NCI-H2107 (cell line): ENCODE data around the gene IFNL2.
"Not testable (repeated sequence)": the region's sequence is repeated elsewhere in the genome, so short reads cannot be mapped to it uniquely, and the experiment has no call there.

Experiments used
- DNase-seq: peaks from one replicate; lab custom pipeline; 2025; lab: John Stamatoyannopoulos, UW

Gene IFNL2

DNA sequence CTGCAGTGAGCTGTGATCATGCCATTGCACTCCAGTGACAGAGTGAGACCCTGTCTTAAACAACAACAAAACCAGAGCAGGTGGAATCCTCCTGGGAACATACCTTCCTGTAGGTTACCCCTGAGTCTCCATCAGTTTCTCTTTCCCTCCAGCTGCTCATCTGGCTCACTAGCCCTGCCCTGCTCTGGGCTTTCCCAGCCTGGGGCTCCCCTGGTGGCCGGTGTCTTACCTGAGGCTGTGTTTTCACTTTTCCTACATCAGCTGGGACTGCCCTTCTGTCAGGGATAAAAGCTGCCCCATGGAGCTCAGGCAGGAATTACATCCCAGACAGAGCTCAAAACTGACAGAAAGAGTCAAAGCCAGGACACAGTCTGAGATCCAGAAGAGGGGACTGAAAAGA, at the start of gene IFNL2:
TSS of gene IFNL2 (plus strand) at position 312 of the 400 bp plus-strand sequence. CDS start 173 bp downstream, outside the sequence.
- not testable (repeated sequence) for DNase-seq

DNA sequence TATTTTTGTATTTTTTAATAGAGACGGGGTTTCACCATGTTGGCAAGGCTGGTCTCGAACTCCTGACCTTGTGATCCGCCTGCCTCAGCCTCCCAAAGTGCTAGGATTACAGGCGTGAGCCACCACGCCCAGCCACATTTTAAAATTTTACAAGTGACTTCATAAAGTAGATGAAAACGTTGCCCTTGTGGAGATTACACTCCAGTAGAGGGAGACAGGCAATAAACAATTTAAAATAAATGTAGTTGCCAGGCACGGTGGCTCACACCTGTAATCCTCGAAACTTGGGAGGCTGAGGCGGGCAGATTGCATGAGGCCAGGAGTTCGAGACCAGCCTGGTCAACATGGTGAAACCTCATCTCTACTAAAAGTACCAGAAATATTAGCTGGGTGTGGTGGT, 49.1 kb upstream of the IFNL2 start:
- not testable (repeated sequence) for DNase-seq

DNA sequence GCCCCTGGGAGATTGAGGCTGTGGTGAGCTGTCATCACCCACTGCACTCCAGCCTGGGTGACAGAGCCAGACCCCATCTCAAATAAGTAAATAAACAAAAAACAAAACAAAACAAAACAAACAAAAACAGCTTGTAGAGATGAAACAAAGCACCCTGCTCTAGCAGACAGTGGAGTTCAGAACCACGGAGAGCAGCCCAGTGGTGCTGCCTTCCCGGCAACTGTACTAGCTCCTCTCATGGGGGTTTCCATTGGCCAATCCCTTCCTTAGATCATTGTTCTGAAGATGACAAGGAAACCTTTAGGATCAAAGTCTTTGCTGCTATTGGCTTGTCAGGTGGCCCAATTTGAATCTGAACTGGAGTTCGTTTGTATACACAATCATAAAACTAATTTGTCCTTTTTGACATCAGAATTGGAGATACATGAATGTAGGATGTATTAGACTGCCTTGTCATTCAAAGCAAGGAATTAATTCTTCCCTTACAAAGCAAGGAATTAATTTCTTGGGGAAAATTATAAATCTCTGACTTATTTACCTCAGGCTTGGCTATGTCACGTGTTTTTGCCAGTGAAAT, 44.4 kb upstream of the IFNL2 start:
- no peak for DNase-seq

DNA sequence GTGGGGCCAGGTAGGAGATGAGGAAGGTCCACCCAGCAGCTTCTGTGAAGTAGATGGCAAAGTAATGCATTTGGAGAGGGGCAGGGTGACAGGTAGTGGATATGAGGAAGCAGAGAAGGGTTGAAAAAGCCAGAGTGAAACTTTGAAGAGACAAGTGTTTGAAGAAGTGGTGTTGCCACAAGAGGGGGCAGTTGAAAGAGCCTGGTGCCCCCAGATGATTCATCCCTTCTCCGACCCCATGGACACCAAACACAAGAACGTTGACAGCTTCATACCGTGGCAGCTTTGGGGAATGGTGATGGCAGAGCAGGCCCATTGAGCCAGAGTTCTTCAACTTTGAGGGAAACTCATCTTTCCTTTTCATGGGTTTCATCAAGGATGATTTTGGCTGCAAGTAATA, 43.3 kb upstream of the IFNL2 start:
- DNase-seq: no peak

DNA sequence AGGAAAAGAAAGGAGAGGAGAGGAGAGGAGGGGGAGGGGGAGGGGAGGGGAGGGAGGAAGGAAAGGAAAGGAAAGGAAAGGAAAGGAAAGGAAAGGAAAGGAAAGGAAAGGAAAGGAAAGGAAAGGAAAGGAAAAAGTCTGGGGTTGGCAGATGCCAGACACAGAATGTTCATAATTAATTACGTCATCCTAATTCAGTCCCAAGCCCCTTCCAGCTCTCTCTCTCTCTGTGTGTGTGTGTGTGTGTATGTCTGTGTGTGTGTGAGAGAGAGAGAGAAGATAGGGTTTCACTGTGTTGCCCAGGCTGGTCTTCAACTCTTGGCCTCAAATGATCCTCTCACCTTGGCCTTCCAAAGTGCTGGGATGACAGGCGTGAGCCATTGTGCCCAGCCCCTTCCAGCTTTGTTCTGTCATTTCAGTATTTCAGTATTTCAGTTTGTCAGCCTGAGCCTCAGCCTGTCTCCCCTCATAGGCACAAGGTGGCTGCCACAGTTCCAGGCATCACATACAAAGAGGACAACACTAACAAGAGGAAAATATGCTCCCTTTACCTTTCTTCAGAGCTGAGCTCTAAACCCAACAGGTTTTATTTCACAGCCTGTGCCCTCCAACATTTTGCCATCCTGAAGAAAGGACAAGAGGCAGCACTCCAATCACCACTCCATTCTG, 38.0 kb upstream of the IFNL2 start:
- no peak for DNase-seq

DNA sequence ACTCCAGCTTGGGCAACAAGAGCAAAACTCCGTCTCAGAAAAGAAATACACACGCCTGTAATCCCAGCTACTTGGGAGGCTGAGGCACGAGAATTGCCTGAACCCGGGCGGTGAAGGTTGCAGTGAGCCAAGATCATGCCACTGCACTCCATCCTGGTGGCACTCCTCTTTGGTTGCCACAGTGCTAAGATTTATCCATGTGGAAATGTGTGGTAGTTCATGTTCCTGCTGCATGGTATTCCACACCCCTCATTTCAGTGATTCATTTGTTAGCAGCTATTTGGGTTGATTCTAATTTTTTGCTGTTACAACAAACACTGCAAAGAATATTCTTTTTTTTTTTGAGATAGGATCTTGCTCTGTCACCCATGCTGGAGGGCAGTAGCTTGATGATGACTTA, 35.5 kb upstream of the IFNL2 start:
- no peak for DNase-seq

DNA sequence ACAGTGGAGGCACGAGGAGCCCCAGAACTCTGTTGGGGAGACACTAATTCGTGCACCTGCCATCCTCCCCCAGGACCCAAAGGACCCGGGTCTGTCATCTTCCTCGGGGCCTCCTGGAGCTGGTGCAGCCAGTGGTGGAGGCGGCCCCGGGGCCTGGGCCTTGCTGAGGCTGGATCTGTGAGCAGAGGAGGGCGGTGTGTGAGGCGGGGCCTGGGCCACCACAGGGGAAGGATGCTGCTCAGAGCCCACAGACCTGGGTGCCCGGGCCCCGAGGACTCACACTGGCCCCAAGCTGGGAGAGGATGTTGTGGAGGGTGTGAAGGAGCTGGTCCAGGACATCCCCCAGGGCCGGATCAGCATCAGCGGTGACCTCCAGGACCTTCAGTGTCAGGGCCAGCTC, 31.7 kb upstream of the IFNL2 start:
- DNase-seq: no peak

DNA sequence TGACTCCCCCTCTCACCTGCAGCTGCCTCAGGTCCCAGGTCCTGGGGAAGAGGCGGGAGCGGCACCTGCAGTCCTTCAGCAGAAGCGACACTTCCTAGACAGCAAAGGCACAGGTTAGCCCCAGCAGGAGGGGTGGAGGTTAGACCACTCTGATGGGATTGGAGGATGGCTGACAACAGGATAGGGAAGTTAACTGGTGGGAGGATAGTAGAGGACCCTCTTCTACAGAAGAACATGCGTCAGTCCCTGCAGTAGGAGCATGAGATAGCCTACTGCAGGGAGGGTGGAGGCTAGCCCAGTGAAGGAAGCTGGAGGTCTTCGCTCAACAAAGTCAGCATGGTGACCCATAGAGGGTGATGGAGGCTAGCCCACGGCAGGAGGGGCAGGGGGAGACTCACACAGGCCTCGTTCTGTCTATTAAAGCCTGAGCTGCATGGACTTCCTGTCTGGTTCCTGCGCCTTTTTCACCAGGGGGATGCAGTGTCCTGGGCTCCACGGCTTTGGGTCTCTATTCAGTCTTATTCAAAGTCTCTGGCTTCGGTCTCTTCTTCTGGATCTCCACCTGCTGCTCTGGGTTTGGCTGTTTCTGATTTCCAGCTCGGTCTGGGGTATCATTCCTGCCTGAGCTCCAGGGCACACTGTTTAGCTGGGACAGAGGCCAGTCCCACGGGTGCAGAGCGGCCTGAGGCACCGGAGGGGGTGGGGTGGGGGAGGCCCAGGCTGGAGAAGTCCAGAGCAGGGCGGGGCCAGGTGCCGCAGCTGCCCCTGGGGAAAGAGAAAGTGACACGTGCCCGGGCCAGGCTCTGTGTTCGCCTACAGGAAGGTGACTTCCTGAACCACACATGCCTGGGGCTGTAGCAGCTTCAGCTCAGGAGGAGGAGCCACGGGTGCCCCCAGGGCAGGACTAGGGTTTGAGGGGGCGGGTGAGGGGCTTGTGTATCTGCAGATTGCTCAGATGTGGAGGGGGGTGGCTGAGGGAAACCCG, 30.7 kb upstream of the IFNL2 start:
- no peak for DNase-seq

DNA sequence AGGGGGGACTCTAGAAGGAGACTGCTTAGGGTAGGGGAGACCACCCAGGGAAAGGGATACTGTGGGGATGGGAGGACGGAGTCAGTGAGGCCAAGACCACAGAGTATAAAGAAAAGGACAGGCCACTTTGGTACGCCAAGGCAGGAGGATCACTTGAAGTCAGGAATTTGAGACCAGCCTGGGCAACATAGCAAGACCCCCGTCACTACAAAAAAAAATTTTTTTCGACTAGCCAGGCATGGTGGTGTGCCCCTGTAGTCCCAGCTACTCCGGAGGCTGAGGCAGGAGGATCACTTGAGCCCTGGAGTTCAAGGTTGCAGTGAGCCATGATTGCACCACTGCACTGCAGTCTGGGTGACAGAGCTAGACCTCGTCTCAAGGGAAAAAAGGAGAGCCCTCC, 30.0 kb upstream of the IFNL2 start:
- DNase-seq: no peak

DNA sequence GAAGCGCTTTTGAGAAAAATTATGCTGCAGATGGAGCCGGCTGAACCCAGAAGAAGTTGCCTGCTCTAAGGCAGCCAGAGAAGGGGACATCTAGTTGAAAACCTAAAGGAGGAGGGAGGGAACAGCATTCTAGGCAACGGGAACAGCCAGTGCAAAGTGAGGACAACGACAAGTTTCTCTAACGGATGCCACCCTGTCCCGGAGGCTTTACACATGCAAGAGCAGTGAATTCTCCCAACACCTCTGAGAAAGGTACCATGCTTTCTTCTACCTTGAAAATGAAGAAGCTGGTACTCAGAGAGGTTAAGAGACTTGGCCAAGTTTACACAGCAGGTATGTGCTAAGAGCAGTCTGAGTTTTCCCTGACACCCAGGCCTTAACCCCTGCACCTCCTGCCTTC, 29.3 kb upstream of the IFNL2 start:
- no peak for DNase-seq

DNA sequence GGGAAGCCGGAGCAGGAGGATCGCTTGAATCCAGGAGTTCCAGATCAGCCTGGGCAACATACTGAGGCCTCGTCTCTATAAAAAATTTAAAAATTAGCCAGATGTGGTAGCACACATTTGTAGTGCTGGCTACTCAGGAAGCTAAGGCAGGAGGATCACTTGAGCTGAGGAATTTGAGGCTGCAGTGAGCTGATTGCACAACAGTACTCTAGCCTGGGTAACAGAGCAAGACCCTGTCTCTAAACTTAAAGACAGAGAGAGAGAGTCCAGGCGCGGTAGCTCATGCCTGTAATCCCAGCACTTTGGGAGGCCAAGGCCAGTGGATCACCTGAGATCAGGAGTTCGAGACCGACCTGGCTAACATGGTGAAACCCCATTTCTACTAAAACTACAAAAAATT, 27.8 kb upstream of the IFNL2 start:
- DNase-seq: no peak

DNA sequence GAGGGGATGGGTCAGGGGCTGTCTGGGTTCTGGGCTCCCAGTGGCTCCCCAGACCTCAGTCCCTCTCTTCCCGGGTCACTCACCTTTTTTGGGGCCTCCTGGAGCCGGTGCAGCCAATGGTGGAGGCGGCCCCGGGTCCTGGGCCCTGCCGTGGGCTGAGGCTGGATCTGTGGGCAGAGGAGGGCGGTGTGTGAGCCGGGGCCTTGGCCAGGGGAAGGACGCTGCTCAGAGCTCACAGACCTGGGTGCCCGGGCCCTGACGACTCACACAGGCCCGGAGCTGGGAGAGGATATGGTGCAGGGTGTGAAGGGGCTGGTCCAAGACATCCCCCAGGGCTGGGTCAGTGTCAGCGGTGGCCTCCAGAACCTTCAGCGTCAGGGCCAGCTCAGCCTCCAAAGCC, 24.5 kb upstream of the IFNL2 start:
- DNase-seq: not testable (repeated sequence)

DNA sequence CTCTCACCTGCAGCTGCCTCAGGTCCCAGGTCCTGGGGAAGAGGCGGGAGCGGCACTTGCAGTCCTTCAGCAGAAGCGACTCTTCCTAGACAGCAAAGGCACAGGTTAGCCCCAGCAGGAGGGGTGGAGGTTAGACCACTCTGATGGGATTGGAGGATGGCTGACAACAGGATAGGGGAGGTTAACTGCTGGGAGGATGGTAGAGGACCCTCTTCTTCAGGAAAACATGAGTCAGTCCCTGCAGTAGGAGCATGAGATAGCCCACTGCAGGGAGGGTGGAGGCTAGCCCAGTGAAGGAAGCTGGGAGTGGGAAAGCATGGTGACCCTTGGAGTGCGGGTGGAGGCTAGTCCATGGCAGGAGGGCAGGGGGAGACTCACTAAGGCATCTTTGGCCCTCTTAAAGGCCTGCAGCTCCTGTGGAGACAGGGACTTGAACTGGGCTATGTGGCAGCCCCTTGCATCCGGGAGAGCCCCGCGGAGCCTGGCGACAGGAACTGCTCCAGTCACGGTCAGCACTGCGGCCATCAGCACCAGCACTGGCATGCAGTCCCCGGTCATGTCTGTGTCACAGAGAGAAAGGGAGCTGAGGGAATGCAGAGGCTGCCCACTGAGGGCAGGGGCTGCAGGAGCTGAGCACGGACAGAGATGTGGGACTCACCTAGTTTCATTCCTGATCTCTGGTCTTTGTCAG, 23.6 kb upstream of the IFNL2 start, which contains the start of gene IFNL3:
TSS of gene IFNL3 (minus strand) at position 597 of the 691 bp plus-strand sequence. CDS start at position 558, 39 bp downstream.
- DNase-seq: not testable (repeated sequence)

DNA sequence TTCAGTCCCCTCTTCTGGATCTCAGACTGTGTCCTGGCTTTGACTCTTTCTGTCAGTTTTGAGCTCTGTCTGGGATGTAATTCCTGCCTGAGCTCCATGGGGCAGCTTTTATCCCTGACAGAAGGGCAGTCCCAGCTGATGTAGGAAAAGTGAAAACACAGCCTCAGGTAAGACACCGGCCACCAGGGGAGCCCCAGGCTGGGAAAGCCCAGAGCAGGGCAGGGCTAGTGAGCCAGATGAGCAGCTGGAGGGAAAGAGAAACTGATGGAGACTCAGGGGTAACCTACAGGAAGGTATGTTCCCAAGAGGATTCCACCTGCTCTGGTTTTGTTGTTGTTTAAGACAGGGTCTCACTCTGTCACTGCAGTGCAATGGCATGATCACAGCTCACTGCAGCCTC, 23.0 kb upstream of the IFNL2 start:
- DNase-seq: not testable (repeated sequence)

DNA sequence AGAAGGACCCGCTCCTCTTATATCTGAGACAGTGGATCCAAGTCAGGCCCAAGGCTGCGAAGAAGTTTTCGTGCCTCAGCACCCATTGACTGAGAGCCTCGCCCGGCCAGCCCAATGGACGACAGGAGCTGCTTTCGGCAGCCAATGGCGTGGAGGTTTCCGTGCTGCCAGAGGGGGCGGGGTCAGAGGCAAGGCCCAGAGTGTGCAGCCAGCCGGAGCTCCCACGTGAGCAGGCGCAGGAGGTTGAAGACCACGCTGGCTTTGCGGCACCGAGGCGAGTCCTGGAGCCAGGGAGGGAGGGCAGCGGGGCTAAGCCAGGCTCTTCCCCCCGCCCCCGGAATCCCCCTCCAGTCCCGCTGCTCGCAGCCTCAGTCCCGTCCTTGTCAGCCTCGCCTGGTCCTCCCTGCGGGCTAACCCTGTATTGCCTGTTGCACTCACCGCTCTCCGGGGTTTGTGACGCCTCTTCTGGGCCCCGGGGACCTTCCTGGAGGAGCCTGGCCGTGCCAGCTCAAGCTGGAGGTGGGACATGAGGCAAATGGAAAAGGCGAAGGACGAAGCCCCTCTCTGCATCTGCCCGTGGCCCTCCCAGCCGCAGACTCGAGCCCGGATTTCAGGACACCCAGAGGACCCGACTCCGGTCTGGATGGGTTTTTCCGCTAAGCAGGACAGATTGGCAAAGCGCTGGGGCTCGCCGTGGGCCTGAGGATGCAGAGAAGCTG, 21.1 kb upstream of the IFNL2 start:
- DNase-seq: no peak

DNA sequence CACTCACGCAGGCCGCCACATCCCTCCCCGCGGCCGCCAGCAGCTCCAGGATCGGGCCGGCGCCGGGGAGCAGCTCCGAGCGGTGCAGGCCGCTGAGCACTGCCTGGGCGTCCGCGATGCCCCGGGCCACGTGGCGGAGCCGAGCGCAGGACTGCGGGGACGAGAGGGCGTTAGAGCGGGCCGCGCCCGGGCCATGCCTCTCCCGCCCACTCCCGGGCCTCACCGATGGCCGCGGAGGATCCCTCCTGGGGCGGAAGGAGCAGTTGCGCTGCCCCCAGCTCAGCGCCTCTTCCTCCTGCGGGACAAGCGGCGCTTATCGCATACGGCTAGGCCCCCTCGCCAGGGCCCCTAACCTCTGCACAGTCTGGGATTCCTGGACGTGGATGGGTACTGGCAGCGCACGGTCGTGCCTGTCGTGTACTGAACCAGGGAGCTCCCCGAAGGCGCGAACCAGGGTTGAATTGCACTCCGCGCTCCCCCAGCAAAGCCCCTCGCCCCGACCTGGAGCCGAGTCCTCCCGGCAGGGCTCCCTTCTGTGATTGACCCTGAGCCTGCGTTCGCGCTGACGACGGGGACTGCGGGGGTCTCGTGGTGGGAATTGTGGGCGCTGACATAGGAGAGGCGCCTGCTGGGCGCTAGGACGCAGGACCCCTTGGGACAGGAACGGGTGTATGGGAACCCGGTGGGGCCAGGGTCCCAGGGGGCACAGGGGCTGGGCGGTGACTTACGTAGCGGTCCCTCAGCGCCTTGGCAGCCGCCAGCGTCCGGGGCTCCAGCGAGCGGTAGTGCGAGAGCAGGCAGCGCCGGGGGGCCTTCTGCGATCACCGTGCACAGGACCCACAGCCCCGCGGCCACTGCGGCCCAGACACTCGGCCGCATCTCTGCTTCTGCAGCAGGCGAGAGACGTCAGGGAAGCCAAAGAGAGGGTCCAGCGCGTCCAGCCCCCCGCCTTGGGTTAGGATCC, 20.2 kb upstream of the IFNL2 start:
- no peak for DNase-seq

DNA sequence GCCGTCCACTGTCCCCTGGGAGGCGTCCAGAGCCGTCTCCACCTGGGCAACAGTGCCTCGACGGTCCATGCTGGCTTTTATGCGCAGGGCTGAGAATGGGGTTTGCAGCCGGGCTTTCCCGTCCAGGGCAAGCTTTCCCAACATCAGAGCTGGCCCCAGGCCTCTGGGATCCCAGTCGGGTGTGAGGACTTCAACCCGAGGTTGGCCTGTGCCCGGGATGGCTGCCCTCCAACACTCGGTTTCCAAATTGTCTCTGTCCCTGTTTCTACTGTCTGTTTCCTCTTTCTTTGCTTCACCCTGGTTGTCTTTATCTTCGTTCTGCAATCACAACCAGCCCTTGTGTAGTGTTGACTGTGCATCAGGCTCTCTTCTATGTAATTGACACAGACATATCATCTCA, 19.4 kb upstream of the IFNL2 start, which contains the start of gene IFNL4:
TSS of gene IFNL4 (minus strand) at position 51 of the 400 bp plus-strand sequence.
- no peak for DNase-seq

DNA sequence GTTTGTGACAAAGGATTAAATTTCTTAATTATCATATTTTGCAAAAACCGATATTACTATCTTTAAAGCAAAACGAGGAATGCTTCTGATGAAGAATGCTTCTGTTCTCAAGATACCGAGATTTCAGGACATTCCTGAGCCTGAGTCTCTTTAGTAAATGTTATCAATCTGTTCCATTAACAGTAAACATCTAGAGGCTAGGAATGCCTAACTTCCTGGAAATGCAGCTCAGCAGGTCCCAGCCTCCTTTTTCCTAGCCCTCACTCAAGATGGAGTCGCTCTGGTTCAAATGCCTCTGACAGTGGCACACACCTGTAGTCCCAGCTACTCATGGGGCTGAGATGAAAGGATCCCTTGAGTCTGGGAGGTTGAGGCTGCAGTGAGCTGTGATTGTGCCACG, 17.1 kb upstream of the IFNL2 start:
- no peak for DNase-seq

DNA sequence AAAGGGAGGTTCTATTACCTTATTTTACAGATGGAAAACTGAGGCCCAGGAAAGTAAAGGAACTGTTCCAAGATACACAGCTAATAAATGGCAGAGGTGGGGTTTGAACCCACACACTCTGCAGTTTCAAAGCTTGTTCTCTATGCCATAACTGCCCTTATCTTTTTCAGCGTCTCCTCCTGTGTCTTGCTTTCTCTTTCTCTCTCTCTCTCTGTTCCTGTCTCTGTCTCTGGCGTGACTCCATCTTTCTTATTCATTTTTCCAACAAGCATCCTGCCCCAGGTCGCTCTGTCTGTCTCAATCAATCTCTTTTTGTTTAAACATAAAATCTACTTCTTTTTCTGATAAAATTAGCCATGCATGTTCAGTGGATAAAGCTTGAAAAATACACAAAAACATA, 16.4 kb upstream of the IFNL2 start:
- DNase-seq: no peak

DNA sequence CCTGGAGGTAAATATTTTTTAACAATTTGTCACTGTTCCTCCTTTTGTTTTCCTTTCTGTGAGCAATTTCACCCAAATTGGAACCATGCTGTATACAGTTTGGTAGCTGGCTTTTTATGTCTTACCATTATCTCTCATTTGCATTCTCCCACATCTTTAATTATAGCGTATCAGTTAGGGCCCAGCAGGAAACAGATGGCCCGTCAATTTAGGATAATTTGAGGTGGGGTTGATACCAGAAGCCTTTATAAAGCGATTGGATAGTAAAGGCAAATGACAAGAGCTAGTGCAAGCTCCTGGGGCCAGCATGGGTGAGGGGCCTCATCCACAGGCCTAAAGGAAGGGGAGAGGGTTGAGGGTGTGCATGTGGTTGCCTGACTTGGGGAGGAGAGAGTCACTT, 15.7 kb upstream of the IFNL2 start:
- no peak for DNase-seq
